Measurements from ENCODE around the gene ZNF441.
A peak's percentile ranks its signal among the peaks of the same experiment; 100 is the strongest.
"Not testable (repeated sequence)": the region's sequence is repeated elsewhere in the genome, so short reads cannot be mapped to it uniquely, and the experiment has no call there.

ZNF441 gene

DNA sequence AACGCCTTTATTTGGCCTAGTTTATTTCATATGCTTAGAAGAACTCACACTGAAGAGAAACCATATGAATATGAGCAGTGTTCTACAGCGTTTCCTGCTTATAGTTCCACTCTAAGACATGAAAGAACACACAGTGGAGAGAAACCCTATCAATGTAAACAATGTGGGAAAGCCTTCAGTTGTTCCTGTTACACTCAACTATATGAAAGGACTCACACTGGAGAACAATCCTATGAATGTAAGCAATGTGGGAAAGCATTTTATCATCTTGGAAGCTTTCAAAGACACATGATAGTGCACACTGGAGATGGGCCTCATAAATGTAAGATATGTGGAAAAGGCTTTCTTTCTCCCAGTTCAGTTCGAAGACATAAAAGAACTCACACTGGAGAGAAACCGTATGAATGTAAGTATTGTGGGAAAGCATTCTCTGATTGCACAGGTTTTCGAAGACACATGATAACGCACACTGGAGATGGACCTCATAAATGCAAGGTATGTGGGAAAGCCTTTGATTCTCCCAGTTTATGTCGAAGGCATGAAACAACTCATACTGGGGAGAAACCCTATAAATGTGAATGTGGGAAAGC, 13.7 kb downstream of the ZNF441 start:
- no peak for DNase-seq (ENCODE audit: low spot score)

DNA sequence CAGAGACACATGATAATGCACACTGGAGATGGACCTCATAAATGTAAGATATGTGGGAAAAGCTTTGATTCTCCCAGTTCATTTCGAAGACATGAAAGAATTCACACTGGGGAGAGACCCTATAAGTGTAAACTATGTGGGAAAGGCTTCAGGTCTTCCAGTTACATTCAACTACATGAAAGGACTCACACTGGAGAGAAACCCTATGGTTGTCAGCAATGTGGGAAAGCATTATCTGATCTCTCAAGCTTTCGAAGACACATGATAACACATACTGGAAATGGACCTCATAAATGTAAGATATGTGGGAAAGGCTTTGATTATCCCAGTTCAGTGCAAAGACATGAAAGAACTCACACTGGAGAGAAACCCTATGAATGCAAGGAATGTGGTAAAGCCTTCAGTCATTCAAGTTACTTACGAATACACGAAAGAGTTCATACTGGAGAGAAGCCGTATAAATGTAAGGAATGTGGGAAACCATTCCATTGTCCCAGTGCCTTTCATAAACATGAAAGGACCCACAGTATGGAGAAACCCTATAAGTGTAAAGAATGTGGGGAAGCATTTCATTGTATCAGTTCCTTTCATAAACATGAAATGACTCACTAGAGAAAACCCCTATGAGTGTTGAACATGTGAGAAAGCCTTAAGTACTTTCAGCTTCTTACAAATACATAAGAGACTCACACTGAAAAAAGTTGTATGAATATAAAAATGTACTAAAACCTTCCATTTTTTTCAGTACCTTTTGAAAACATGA, 14.7 kb downstream of the ZNF441 start:
- no peak for DNase-seq (ENCODE audit: low spot score)

DNA sequence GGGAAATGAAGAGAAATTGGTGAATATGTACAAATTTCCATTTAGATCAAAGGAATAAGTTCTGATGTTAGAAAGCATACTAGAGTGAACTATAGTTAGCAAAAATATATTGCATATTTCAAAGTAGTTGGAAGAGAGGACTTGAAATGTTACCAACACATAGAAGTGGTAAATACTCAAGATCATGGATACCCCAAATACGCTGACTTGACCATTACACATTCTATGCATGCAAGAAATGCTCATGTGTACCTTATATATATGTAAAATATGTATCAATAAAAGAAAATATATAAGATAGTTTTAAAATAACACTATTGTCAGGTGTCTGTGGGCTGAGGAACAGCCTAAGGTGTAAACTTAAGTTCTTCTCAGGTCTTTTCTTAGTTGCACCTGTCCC, 17.0 kb downstream of the ZNF441 start:
- no peak for DNase-seq (ENCODE audit: low spot score)

DNA sequence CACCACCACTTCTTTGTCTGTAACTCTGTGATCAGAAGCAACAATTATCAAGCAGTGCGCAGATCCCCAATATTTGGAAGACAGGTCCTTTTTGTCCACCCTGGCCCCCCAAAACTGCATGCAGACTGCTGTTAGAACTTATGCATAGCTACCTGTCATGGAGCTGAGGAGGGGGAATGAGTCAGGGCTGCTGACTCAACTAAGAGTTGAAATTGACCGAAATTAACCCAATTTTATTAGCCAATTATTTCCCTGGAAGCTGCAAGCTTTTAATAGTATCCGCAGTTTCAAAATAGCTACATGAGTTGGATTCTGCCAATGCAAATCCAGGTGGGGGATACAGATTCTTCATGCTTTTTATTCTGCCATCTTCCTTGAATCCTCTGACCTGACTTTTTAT, 17.6 kb downstream of the ZNF441 start:
- DNase-seq (ENCODE audit: low spot score), result no peak

DNA sequence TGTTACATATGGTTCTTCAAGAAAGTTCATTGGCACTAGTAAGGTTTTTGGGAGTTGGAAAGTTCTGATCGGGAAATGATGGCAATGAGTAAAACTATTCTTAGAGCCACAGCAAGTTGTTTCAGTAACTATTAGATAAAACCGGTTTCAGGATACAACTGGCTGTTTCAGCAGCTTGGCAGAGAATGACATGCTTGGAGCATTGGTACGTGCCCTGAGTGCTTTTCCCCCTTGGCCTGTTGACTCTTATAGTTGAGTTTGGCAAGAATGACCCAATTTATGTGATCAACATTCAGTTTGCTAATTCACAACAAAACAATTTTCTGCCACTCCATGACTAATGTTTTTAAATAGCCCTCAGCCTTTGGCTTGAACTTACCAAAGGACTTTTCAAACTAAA, 20.7 kb downstream of the ZNF441 start:
- DNase-seq (ENCODE audit: low spot score), result no peak

DNA sequence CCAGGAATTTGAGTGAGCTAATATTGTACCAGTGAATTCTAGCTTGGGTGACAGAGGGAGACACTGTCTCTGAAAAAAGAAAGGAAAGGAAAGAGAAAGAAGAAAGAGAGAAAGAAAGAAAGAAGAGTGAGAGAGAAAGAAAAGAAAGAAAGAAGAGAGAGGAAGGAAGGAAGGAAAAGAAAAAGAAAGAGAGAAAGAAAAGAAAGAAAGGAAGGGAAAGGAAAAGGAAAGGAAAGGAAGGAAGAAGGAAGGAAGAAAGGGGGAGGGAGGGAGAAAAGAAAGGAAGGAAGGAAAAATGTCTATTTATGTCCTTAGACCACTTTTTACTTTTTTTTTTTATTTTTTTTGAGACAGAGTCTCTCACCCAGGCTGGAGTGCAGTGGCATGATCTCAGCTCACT, 26.1 kb downstream of the ZNF441 start:
- no peak for DNase-seq (ENCODE audit: low spot score)

DNA sequence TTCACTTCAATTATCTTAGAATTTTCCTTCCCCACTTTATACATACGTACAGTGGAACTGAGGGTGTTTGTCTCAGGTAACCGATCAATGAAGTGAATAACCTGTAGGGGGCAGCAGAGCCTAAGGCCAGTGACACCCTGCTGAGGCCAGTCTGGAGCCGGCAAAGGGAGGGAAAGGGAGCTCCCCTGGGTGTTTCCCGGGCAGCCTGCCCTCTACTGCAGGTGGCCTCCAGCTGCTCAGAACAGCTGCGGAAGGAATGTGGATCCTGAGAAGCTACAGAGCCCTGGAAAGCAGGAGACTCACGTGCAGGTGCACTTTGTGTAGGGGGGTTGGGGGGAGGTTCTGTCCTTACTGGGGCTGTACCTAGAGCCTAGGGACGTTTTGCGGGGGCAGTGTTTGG, 30.7 kb downstream of the ZNF441 start:
- peak; percentile 91 for DNase-seq (ENCODE audit: low spot score)

DNA sequence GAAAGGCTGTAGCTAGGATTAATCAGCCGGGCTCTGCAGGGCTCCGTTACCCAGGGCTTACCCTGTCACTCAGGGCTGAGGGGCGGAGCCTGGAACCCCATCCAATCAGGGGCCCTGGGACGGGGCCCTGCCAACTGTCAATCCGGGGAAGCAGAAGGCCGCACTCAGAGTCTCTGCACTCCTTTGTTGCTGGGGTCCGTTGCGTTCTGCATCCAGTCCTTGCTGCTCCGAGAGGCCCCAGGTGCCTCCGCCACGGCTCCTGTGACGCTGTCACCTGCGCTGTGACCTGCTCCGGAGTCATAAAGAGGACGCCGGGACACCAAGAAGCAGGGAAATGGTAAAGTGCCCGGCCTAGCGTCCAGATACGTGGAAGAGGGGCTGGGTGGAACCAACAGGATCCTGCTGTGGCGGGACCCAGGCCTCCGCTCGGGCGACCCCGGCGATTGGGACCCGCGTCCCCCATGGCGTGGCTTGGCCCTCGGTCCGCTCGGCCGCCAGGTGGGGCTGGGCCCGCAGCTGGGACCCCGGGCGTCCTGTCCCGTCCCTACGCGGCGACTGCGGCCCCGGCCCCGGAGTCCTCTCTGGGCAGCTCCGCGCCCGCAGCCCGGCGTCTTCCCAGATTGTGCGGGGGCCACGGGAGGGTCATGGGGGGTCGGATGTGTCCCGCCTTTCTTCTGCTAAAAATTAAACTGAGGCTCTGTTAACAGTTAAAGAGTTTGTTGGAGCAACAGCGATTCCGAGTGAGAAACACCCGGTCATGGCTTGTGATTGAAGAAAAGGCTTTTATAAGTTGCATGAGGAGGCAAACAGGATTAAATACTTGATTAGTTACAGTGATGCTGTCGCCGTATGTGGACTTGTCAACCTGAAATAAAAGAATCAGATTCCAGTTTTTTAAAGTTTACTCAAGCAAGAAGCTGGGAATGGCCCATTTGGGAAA, 31.9 kb downstream of the ZNF441 start, which contains the start of gene ZNF491:
ZNF491 (plus strand) TSS at position 133 of the 940 bp plus-strand sequence. CDS start 7,431 bp downstream, outside the sequence.
- DNase-seq (ENCODE audit: low spot score), result peak; percentile 97

DNA sequence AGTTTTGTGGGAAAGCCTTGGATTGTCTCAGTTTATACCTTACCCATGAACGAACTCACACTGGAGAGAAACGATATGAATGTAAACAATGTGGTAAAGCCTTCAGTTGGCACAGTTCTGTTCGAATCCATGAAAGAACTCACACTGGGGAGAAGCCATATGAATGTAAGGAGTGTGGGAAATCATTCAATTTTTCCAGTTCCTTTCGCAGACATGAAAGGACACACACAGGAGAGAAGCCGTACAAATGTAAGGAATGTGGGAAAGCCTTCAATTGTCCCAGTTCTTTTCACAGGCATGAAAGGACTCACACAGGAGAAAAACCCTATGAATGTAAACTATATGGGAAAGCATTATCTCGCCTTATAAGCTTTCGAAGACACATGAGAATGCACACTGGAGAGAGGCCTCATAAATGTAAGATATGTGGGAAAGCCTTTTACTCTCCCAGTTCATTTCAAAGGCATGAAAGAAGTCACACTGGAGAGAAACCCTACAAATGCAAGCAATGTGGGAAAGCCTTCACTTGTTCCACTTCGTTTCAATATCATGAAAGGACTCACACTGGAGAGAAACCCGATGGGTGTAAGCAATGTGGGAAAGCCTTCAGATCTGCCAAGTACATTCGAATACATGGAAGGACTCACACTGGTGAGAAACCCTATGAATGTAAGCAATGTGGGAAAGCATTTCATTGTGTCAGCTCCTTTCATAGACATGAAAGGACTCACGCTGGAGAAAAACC, 39.7 kb downstream of the ZNF441 start:
- no peak for DNase-seq (ENCODE audit: low spot score)

DNA sequence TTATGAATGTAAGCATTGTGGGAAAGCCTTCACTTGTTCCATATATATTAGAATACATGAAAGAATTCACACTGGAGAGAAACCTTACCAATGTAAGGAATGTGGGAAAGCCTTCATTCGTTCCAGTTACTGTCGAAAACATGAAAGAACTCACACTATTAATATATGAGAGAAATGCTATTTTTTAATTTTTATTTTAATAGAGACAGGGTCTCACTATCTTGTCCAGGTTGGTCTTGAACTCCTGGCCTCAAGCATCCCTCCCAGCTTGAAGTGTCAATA, 40.2 kb downstream of the ZNF441 start:
- DNase-seq (ENCODE audit: low spot score), result no peak

DNA sequence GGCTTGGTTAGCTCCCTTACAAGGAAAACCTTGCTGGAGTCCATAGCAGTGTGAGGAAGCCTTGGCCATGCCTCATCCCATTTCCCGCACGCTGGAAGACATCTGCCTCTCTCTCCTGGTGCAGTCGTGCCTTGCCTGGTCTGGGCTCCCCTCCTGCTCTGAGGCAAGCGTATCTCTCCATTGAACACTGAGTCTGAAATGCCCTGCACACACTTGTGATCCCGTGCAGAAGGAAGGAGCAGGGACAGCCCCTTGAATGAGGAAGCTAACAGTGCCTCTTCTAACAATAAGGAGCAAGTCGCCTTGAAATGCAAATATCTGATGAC, 46.9 kb downstream of the ZNF441 start:
- DNase-seq (ENCODE audit: low spot score), result peak; percentile 44

DNA sequence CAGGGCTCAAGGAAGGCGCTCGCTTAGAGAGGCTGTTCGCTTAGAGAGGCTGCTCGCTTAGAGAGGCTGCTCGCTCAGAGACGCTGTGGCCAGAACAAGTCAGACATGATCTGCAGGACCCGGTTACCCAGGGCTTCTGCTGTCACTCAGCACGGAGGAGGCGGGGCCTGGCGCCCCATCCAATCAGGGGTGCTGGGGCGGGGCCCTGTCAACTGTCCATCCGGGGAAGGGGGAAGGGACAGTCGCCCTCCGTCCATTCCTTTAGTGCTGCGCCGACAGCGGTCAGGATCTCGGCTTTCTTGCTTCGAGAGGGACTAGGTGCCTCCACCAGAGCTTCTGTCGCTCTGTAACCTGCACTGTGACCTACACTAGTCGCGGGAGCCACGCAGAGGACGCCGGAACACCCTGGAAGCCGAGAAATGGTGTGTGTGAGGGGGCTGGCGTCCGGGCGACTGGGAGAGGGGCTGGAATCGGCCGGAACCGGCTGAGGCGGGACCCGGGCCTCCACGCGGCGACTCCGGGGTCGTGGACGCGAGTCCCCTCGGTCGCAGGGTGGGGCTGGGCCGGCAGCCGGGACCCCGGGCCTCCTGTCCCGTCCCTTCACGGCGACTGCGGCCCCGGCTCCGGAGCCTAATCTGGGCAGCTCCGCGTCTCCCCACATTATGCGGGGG, 47.4 kb downstream of the ZNF441 start, which contains the start of gene ZNF440:
ZNF440 (plus strand) TSS at position 245 of the 671 bp plus-strand sequence; CDS start at position 420, 175 bp downstream.
- DNase-seq (ENCODE audit: low spot score), result peak; percentile 98

DNA sequence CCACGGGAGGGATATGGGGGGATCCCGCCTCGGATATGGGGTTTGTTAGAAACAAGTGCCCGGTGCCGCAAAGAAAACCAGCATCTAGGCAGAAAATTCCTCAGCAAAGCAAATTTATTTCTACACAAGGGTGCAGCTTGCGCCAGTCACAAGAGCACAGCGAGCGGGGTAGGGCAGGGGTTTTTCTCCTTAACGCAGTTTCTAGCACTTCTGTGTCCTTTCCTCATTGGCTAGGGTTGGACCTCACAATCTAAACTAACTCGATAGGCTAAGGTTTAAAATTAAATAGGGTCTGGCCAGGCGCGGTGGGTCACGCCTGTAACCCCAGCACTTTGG, 47.9 kb downstream of the ZNF441 start:
- DNase-seq (ENCODE audit: low spot score), result no peak

DNA sequence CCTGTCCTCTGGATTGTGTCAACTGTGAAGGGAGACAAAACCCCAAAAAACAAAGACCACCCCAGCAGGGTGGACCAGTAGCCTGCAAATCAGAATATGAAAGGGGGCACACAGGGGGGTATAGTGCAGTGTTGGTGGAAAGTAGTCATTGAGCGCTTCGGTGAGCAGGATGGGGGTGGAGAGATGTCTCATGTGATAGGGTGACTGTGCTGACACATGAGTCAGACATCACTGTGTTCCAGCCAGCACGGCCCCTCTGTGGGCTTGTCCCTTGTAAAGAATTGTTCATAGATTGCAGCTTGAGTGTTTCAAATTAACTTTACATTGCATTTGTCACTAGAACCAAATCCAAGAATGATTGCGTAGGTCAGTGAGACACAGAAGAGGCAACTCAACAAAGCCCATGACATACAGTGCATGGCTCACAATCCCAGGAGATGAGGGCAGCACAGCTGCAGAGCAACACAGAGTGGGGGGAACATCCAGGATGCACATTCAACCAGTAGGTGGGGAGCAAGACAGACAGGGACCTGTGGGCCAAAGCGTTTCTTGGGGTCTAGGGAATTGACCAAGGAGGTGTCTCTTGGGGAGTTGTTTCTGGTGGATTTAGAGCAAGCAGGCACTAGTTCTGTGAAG, 54.8 kb downstream of the ZNF441 start:
- DNase-seq (ENCODE audit: low spot score), result peak; percentile 18

DNA sequence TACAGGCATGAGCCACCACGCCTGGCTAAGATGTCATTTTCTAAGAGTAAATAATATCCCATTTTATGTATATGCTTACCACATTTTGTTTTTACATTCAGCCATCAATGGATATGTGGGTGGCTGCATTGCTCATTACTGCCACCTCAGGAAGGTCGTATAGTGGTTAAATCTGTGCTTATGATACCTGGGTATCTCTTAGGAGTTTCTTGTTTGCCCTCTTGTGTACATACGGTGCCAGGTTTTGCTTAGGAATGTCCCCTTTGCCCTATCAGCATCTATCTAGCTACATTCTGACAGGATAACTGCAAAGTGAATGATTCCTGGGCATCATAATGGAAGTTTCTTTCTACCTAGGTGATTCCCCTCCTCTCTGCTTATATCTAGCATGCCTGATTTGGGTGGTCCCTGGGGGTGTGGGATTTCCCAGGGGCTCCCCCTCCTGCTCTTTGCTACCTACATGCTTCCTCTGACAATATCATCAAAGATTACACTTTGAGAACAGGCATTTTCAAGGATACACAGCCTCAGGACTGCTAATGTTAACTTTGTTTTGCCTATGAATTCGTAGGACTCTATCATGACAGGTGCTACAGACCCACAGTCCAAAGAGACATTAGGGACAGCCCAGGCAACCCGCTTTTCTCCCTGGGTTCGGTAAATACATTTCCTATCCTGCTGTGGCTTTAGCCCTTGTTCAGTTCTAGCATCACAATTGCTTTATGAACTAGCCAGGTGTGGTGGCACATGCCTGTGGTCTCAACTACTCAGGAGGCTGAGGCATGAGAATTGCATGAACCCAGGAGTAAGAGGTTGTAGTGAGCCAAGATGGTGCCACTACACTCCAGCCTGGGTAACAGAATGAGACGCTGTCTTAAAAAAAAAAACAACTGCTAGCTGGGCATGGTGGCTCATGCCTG, 62.4 kb downstream of the ZNF441 start:
- not testable (repeated sequence) for DNase-seq (ENCODE audit: low spot score)

DNA sequence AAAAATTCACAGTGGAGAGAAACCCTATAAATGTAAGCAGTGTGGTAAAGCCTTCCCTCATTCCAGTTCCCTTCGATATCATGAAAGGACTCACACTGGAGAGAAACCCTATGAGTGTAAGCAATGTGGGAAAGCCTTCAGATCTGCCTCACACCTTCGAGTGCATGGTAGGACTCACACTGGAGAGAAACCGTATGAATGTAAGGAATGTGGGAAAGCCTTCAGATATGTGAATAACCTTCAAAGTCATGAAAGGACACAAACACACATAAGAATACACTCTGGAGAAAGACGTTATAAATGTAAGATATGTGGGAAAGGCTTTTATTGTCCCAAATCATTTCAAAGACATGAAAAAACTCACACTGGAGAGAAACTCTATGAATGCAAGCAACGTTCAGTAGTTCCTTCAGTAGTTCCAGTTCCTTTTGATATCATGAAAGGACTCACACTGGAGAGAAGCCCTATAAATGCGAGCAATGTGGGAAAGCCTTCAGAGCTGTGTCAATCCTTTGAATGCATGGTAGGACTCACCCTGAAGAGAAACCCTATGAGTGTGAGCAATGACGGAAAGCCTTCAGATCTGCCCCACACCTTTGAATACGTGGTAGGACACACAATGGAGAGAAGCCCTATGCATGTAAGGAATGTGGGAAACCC, 65.6 kb downstream of the ZNF441 start:
- no peak for DNase-seq (ENCODE audit: low spot score)

DNA sequence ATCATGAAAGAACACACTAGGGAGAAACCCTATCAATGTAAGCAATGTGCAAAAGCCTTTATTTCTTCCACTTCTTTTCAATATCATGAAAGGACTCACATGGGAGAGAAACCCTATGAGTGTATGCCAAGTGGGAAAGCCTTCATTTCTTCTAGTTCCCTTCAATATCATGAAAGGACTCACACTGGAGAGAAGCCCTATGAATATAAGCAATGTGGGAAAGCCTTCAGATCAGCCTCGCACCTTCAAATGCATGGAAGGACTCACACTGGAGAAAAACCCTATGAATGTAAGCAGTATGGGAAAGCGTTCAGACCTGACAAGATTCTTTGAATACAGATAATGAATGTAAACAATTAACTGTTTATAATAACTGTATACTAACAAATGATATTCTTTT, 66.7 kb downstream of the ZNF441 start:
- DNase-seq (ENCODE audit: low spot score), result no peak
